ENCODE results near the gene LMF1.

The LMF1 gene

DNA sequence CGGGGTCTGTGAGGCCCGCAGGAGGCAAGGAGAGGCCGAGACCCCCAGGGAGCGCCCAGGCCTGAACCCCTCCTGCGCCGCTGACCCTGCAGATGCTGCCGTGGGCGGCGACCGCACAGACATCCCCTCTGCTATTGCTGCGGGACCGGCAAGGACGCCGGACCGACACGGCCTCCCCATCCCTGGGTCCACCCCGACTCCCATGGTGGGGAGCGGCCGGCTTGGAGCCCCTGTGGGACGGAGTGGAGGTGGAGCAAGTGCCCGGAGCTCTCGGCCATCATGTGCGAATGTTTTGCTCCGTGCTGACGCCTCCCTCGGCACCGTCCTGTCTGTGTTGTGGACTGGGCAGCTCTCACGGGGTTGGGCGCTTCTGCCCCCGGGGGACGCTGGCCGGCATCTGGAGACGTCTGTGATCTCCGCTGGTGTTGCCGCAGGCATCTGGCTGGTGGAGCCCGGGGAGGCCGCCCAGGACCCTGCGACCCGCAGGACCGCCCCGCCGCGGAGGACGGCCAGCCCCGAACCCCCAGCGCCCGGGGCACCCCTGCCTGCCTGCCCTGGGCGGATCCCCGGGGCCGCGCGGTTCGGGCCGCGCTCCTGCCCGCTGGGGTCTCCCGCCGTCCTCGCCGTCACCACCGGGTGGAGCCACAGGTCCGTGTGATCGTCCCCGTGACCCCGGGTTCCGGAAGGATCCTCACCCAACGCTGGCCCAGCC is 157.4 kb downstream of the LMF1 start:
- TF ChIP-seq TAF1 (IDR thresholded peaks at IDR 0.05; ENCODE audit: borderline replicate concordance, insufficient read depth, low read length) (no peak), FOXP2 (optimal IDR thresholded peaks at IDR 0.05; ENCODE audit: borderline replicate concordance, extremely low read depth, extremely low read length, insufficient read depth) (no peak), POLR2AphosphoS5 (IDR thresholded peaks at IDR 0.05; ENCODE audit: low read depth, low read length) (no peak), SIN3A (IDR thresholded peaks at IDR 0.05; ENCODE audit: borderline replicate concordance, insufficient read depth, low read length) (no peak)
- TF ChIP-seq, protein P1, sequence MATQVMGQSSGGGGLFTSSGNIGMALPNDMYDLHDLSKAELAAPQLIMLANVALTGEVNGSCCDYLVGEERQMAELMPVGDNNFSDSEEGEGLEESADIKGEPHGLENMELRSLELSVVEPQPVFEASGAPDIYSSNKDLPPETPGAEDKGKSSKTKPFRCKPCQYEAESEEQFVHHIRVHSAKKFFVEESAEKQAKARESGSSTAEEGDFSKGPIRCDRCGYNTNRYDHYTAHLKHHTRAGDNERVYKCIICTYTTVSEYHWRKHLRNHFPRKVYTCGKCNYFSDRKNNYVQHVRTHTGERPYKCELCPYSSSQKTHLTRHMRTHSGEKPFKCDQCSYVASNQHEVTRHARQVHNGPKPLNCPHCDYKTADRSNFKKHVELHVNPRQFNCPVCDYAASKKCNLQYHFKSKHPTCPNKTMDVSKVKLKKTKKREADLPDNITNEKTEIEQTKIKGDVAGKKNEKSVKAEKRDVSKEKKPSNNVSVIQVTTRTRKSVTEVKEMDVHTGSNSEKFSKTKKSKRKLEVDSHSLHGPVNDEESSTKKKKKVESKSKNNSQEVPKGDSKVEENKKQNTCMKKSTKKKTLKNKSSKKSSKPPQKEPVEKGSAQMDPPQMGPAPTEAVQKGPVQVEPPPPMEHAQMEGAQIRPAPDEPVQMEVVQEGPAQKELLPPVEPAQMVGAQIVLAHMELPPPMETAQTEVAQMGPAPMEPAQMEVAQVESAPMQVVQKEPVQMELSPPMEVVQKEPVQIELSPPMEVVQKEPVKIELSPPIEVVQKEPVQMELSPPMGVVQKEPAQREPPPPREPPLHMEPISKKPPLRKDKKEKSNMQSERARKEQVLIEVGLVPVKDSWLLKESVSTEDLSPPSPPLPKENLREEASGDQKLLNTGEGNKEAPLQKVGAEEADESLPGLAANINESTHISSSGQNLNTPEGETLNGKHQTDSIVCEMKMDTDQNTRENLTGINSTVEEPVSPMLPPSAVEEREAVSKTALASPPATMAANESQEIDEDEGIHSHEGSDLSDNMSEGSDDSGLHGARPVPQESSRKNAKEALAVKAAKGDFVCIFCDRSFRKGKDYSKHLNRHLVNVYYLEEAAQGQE (IDR thresholded peaks at IDR 0.05; ENCODE audit: insufficient read depth in 1 of 2, low read depth in 2 of 2, low read length in 2 of 2), result no peak

- TF ChIP-seq FOXP2 (optimal IDR thresholded peaks at IDR 0.05; ENCODE audit: borderline replicate concordance, extremely low read depth, extremely low read length, insufficient read depth) (no peak), SIN3A (IDR thresholded peaks at IDR 0.05; ENCODE audit: borderline replicate concordance, insufficient read depth, low read length) (no peak), POLR2AphosphoS5 (IDR thresholded peaks at IDR 0.05; ENCODE audit: low read depth, low read length) (no peak), TAF1 (IDR thresholded peaks at IDR 0.05; ENCODE audit: borderline replicate concordance, insufficient read depth, low read length) (no peak)
- TF ChIP-seq, protein P1 (IDR thresholded peaks at IDR 0.05; ENCODE audit: insufficient read depth in 1 of 2, low read depth in 2 of 2, low read length in 2 of 2), result no peak
These were observed 162.7 kb downstream of the LMF1 start for GRCh38 chr16:808085-808386.

DNA sequence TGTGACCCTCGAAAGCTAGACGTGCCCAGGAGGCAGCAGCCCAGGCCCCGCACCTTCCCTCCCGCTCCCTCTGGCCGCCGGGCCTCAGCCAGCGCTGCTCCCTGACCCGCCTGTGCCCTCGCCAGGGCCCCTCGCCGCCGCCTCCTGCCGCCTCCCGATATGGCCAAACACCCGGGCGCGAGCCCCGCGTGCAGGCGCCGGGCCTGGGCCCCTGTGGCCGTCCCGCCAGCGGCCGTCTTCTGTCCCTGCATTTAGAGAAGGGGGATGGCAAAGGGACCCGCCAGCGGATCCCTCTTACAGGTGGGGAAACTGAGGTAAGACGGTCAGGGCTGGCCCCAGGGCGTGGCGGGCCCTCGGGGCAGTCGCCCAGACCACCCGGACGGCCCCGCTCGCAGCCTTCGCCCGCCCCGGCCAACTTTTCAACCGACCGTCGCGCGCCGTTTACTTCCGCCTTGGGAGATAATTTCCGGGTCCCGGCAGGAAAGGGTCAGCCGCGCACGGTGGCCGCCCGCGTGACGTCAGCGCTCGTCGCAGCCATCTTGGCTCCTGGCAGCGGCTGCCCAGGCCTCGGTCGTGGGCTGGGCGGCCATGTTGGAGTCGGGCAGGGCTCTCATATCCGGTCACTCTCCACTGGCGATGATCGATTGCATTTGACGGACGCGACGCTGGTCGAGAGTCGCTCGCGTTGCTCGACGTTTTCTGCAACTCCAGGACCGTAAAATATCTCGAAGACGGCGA is 163.3 kb downstream of the LMF1 start:
- peak; percentile 85 for TF ChIP-seq FOXP2 (optimal IDR thresholded peaks at IDR 0.05; ENCODE audit: borderline replicate concordance, extremely low read depth, extremely low read length, insufficient read depth)
- no peak for TF ChIP-seq TAF1 (IDR thresholded peaks at IDR 0.05; ENCODE audit: borderline replicate concordance, insufficient read depth, low read length)
- TF ChIP-seq, protein P1 (IDR thresholded peaks at IDR 0.05; ENCODE audit: insufficient read depth in 1 of 2, low read depth in 2 of 2, low read length in 2 of 2), result no peak
- no peak for TF ChIP-seq SIN3A (IDR thresholded peaks at IDR 0.05; ENCODE audit: borderline replicate concordance, insufficient read depth, low read length)
- peak; percentile 54 for TF ChIP-seq POLR2AphosphoS5 (IDR thresholded peaks at IDR 0.05; ENCODE audit: low read depth, low read length)

DNA sequence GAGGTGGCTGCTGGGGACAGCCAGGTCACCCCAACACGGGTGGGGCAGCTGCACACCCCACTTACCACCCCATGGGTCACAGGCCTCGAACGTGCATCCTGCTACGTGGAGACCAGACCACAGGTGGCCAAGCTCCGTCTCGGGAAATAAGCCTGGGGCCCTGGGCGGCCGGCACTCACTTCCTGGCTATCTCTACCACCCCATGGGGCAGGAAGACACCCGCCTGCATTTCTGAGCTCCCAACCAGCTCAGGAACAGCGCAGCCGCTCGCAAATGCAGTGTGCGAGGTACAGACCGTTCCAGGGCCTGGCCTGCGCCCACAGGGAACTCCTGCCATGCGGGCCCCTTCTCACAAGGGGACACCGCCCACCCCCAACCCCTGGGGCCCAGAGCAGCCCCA is 165.3 kb downstream of the LMF1 start:
- TF ChIP-seq, protein P1 (IDR thresholded peaks at IDR 0.05; ENCODE audit: insufficient read depth in 1 of 2, low read depth in 2 of 2, low read length in 2 of 2), result no peak

Data from PFSK-1 (cell line).